Measurements from ENCODE around the gene TRPV6.

The TRPV6 gene

DNA sequence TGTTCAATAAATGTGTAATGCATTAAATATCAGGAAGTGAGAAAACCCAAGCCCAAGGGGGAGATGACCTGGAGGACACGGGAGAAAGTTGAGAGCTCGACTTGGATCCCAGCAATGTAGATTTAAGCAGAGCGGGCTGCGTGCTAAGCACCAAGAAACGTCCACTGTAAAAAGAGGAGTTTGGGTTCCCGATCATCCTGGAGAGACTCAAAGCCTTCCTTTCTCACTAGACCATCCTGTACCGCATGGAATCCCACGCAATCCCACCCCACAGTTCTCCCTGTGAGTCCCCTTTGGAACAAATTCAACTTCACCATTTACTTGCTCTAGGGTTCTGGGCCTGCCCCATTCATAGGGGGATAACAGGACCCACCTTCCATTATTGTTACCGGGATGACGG is 2.4 kb downstream of the TRPV6 start:
- Histone ChIP-seq H3K27ac (ENCODE audit: low read length) (no peak overlapping the region), H3K4me3 (ENCODE audit: low read length in 2 of 2) (no peak overlapping the region), H3K9ac (ENCODE audit: low read length in 2 of 2) (no peak overlapping the region), H3K9me3 (ENCODE audit: control insufficient read depth in 2 of 2, low read length in 2 of 2) (no peaks in the 10 kb centered on the region), H3K36me3 (ENCODE audit: control insufficient read depth in 2 of 2, insufficient read depth in 2 of 2, low read length in 2 of 2) (no peaks in the 10 kb centered on the region), H3K27me3 (ENCODE audit: control insufficient read depth in 1 of 2, insufficient read depth in 2 of 2, low read length in 2 of 2) (peaks cover 8 to 26% of the 10 kb centered on the region in 2 donors), H3K4me1 (ENCODE audit: control insufficient read depth, insufficient read depth, low read length) (no peaks in the 10 kb centered on the region)

- Histone ChIP-seq H3K9ac (ENCODE audit: low read length in 2 of 2) (no peak overlapping the region), H3K27me3 (ENCODE audit: control insufficient read depth in 1 of 2, insufficient read depth in 2 of 2, low read length in 2 of 2) (peaks cover 8 to 26% of the 10 kb centered on the region in 2 donors), H3K36me3 (ENCODE audit: control insufficient read depth in 2 of 2, insufficient read depth in 2 of 2, low read length in 2 of 2) (no peaks in the 10 kb centered on the region), H3K4me3 (ENCODE audit: low read length in 2 of 2) (no peak overlapping the region), H3K9me3 (ENCODE audit: control insufficient read depth in 2 of 2, low read length in 2 of 2) (no peaks in the 10 kb centered on the region), H3K4me1 (ENCODE audit: control insufficient read depth, insufficient read depth, low read length) (no peaks in the 10 kb centered on the region), H3K27ac (ENCODE audit: low read length) (no peak overlapping the region)
Observed at GRCh38 chr7:142882338-142882678, 3.2 kb downstream of the TRPV6 start.

GRCh38 chr7:142881586-142882337 is 3.8 kb downstream of the TRPV6 start:
- no peaks in the 10 kb centered on the region for H3K36me3 ChIP-seq (ENCODE audit: control insufficient read depth in 2 of 2, insufficient read depth in 2 of 2, low read length in 2 of 2)
- H3K27me3 ChIP-seq (ENCODE audit: control insufficient read depth in 1 of 2, insufficient read depth in 2 of 2, low read length in 2 of 2), result peaks cover 8 to 26% of the 10 kb centered on the region in 2 donors
- no peak overlapping the region for H3K4me3 ChIP-seq (ENCODE audit: low read length in 2 of 2)
- no peak overlapping the region for H3K27ac ChIP-seq (ENCODE audit: low read length)
- H3K4me1 ChIP-seq (ENCODE audit: control insufficient read depth, insufficient read depth, low read length), result no peaks in the 10 kb centered on the region
- no peaks in the 10 kb centered on the region for H3K9me3 ChIP-seq (ENCODE audit: control insufficient read depth in 2 of 2, low read length in 2 of 2)
- H3K9ac ChIP-seq (ENCODE audit: low read length in 2 of 2), result no peak overlapping the region

DNA sequence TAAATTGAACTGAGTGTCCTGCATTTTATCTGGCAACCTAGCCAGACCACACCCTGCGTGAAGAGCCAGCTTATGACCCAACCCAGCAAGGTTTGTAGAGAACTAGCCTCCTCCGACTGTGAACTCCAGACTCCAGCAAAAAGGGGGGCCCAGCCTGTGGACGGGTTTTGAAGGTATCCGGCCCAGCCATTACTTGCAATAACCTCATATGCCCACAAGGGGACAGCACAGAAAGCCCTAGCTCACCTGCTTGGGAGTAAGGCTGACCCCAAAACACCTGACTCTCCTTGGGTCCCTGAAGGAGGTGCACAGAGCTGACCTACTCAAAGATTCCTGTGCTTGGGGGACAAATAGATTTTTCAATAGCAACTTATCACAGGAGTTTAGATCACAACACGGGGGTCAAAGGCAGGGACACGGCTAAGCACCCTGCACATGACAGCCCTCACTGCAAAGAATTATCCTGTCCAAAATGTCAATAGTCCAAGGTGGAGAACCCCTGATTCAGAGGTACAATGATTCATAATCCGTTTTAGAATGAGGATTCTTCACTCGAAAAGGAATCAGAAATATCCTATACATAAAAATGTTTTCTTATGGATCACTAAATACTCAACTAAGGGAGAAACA is 4.6 kb downstream of the TRPV6 start:
- Histone ChIP-seq H3K9ac (ENCODE audit: low read length in 2 of 2) (no peak overlapping the region), H3K4me3 (ENCODE audit: low read length in 2 of 2) (no peak overlapping the region), H3K27ac (ENCODE audit: low read length) (no peak overlapping the region), H3K9me3 (ENCODE audit: control insufficient read depth in 2 of 2, low read length in 2 of 2) (no peaks in the 10 kb centered on the region), H3K27me3 (ENCODE audit: control insufficient read depth in 1 of 2, insufficient read depth in 2 of 2, low read length in 2 of 2) (peaks cover 8 to 31% of the 10 kb centered on the region in 2 donors), H3K4me1 (ENCODE audit: control insufficient read depth, insufficient read depth, low read length) (no peaks in the 10 kb centered on the region), H3K36me3 (ENCODE audit: control insufficient read depth in 2 of 2, insufficient read depth in 2 of 2, low read length in 2 of 2) (no peaks in the 10 kb centered on the region)

GRCh38 chr7:142879060-142879459 is 6.5 kb downstream of the TRPV6 start:
- H3K9ac ChIP-seq (ENCODE audit: low read length in 2 of 2), result no peak overlapping the region
- no peak overlapping the region for H3K4me3 ChIP-seq (ENCODE audit: low read length in 2 of 2)
- no peaks in the 10 kb centered on the region for H3K4me1 ChIP-seq (ENCODE audit: control insufficient read depth, insufficient read depth, low read length)
- no peaks in the 10 kb centered on the region for H3K36me3 ChIP-seq (ENCODE audit: control insufficient read depth in 2 of 2, insufficient read depth in 2 of 2, low read length in 2 of 2)
- peaks cover 8 to 27% of the 10 kb centered on the region in 2 donors for H3K27me3 ChIP-seq (ENCODE audit: control insufficient read depth in 1 of 2, insufficient read depth in 2 of 2, low read length in 2 of 2)
- H3K27ac ChIP-seq (ENCODE audit: low read length), result no peak overlapping the region
- H3K9me3 ChIP-seq (ENCODE audit: control insufficient read depth in 2 of 2, low read length in 2 of 2), result no peaks in the 10 kb centered on the region

GRCh38 chr7:142878315-142878714 is 7.2 kb downstream of the TRPV6 start:
- Histone ChIP-seq H3K27ac (ENCODE audit: low read length) (no peak overlapping the region), H3K4me1 (ENCODE audit: control insufficient read depth, insufficient read depth, low read length) (no peaks in the 10 kb centered on the region), H3K4me3 (ENCODE audit: low read length in 2 of 2) (no peak overlapping the region)

GRCh38 chr7:142876991-142877910 is 8.3 kb downstream of the TRPV6 start:
- Histone ChIP-seq H3K27ac (ENCODE audit: low read length) (no peak overlapping the region), H3K4me3 (ENCODE audit: low read length in 2 of 2) (no peak overlapping the region), H3K4me1 (ENCODE audit: control insufficient read depth, insufficient read depth, low read length) (no peaks in the 10 kb centered on the region), H3K27me3 (ENCODE audit: control insufficient read depth in 1 of 2, insufficient read depth in 2 of 2, low read length in 2 of 2) (peaks cover 8 to 19% of the 10 kb centered on the region in 2 donors), H3K9ac (ENCODE audit: low read length in 2 of 2) (no peak overlapping the region), H3K36me3 (ENCODE audit: control insufficient read depth in 2 of 2, insufficient read depth in 2 of 2, low read length in 2 of 2) (no peaks in the 10 kb centered on the region), H3K9me3 (ENCODE audit: control insufficient read depth in 2 of 2, low read length in 2 of 2) (no peaks in the 10 kb centered on the region)

More at GRCh38 chr7:142878315-142878714, 7.2 kb downstream of the TRPV6 start:
- no peaks in the 10 kb centered on the region for H3K36me3 ChIP-seq (ENCODE audit: control insufficient read depth in 2 of 2, insufficient read depth in 2 of 2, low read length in 2 of 2)
- H3K27me3 ChIP-seq (ENCODE audit: control insufficient read depth in 1 of 2, insufficient read depth in 2 of 2, low read length in 2 of 2), result peaks cover 8 to 25% of the 10 kb centered on the region in 2 donors
- no peaks in the 10 kb centered on the region for H3K9me3 ChIP-seq (ENCODE audit: control insufficient read depth in 2 of 2, low read length in 2 of 2)
- no peak overlapping the region for H3K9ac ChIP-seq (ENCODE audit: low read length in 2 of 2)

- no peaks in the 10 kb centered on the region for H3K36me3 ChIP-seq (ENCODE audit: control insufficient read depth in 2 of 2, insufficient read depth in 2 of 2, low read length in 2 of 2)
- no peak overlapping the region for H3K27ac ChIP-seq (ENCODE audit: low read length)
- no peaks in the 10 kb centered on the region for H3K9me3 ChIP-seq (ENCODE audit: control insufficient read depth in 2 of 2, low read length in 2 of 2)
- H3K4me3 ChIP-seq (ENCODE audit: low read length in 2 of 2), result no peak overlapping the region
- peaks cover 8 to 12% of the 10 kb centered on the region in 2 donors for H3K27me3 ChIP-seq (ENCODE audit: control insufficient read depth in 1 of 2, insufficient read depth in 2 of 2, low read length in 2 of 2)
- no peak overlapping the region for H3K9ac ChIP-seq (ENCODE audit: low read length in 2 of 2)
- H3K4me1 ChIP-seq (ENCODE audit: control insufficient read depth, insufficient read depth, low read length), result no peaks in the 10 kb centered on the region
Observed at GRCh38 chr7:142876236-142876960, 9.1 kb downstream of the TRPV6 start.

- H3K9me3 ChIP-seq (ENCODE audit: control insufficient read depth in 2 of 2, low read length in 2 of 2), result no peaks in the 10 kb centered on the region
- no peak overlapping the region for H3K4me3 ChIP-seq (ENCODE audit: low read length in 2 of 2)
- peaks cover 4 to 12% of the 10 kb centered on the region in 2 donors for H3K27me3 ChIP-seq (ENCODE audit: control insufficient read depth in 1 of 2, insufficient read depth in 2 of 2, low read length in 2 of 2)
- H3K4me1 ChIP-seq (ENCODE audit: control insufficient read depth, insufficient read depth, low read length), result no peaks in the 10 kb centered on the region
- H3K27ac ChIP-seq (ENCODE audit: low read length), result no peak overlapping the region
- H3K36me3 ChIP-seq (ENCODE audit: control insufficient read depth in 2 of 2, insufficient read depth in 2 of 2, low read length in 2 of 2), result no peaks in the 10 kb centered on the region
- H3K9ac ChIP-seq (ENCODE audit: low read length in 2 of 2), result no peak overlapping the region
Observed at GRCh38 chr7:142875456-142875855, 10.1 kb downstream of the TRPV6 start.

- no peaks in the 10 kb centered on the region for H3K4me1 ChIP-seq (ENCODE audit: control insufficient read depth, insufficient read depth, low read length)
- no peaks in the 10 kb centered on the region for H3K9me3 ChIP-seq (ENCODE audit: control insufficient read depth in 2 of 2, low read length in 2 of 2)
- H3K27ac ChIP-seq (ENCODE audit: low read length), result no peak overlapping the region
Observed at GRCh38 chr7:142874837-142875236, 10.7 kb downstream of the TRPV6 start.

More at GRCh38 chr7:142874837-142875236, 10.7 kb downstream of the TRPV6 start:
- H3K36me3 ChIP-seq (ENCODE audit: control insufficient read depth in 2 of 2, insufficient read depth in 2 of 2, low read length in 2 of 2), result no peaks in the 10 kb centered on the region
- peaks cover 4 to 12% of the 10 kb centered on the region in 2 donors for H3K27me3 ChIP-seq (ENCODE audit: control insufficient read depth in 1 of 2, insufficient read depth in 2 of 2, low read length in 2 of 2)
- H3K9ac ChIP-seq (ENCODE audit: low read length in 2 of 2), result no peak overlapping the region
- no peak overlapping the region for H3K4me3 ChIP-seq (ENCODE audit: low read length in 2 of 2)
